Left ventricle myocardium inferior (tissue), 1 donor: ENCODE data around the gene MIER2. TPM values are rescaled to one million over a fixed set of nuclear protein-coding genes. Genes with fewer than 3 reads are reported as not detected.

Experiments used
- DNase-seq: peaks from one replicate; pipeline ENCODE4 v3.0.0-alpha.2; 2020
- H3K27ac ChIP-seq: fragments of 200-600 bp; replicated peaks from 2 replicates; pipeline ENCODE4 v1.8.0; 2021
- H3K27me3 ChIP-seq: fragments of 200-600 bp; 2 replicates; pipeline ENCODE4 v1.8.0; 2021; ENCODE audit warnings: low read depth
- H3K36me3 ChIP-seq: fragments of 200-600 bp; 2 replicates; pipeline ENCODE4 v1.8.0; 2021
- H3K4me1 ChIP-seq: fragments of 200-600 bp; 2 replicates; pipeline ENCODE4 v1.8.0; 2021
- H3K4me3 ChIP-seq: fragments of 200-600 bp; 2 replicates; pipeline ENCODE4 v1.8.0; 2021; ENCODE audit warnings: mild to moderate bottlenecking, moderate library complexity
- H3K9me3 ChIP-seq: fragments of 200-600 bp; replicated peaks from 2 replicates; pipeline ENCODE4 v1.8.0; 2021
- CTCF ChIP-seq: fragments of 200-600 bp; IDR thresholded peaks from 2 replicates; pipeline ENCODE4 v1.8.0; 2021; ENCODE audit warnings: antibody characterized with exemption, mild to moderate bottlenecking, borderline replicate concordance
- intact Hi-C: fragments of 100-400 bp; cut with micrococcal nuclease; formaldehyde crosslinking; loops from one replicate; pipeline ENCODE4 v1.11.0; 2022
- total RNA-seq: library from RNA; stranded (reverse); fragmentation: NEBNext Ultra II Directional; extraction: Animal tissue kit (Norgen Biotek cat#: 25700); gene quantifications from one replicate; pipeline ENCODE4 v1.2.1, GENCODE V29; 2021
- donor health status: DM: no; HTN: yes; CAD: no; lungs with severe emphysema.

The MIER2 gene
- total RNA-seq, 1 donor from 2014 or later: 15.9 TPM

GRCh38 chr19:313169-313987 lies 31.2 kb downstream of the MIER2 start:
- DNase-seq: no peak
- intact Hi-C loops: no loop called here

GRCh38 chr19:311813-312261 lies 32.8 kb downstream of the MIER2 start:
- TF ChIP-seq CTCF: no peak
- no peaks in the 10 kb centered on the region for H3K9me3 ChIP-seq
- H3K4me3 ChIP-seq: peak overlapping the region; percentile 65
- peak; percentile 39 for DNase-seq
- H3K27ac ChIP-seq: peak overlapping the region; percentile 89
- H3K36me3 ChIP-seq: peaks cover 77% of the 10 kb centered on the region
- no peaks in the 10 kb centered on the region for H3K27me3 ChIP-seq
- intact Hi-C loops: no loop called here
- H3K4me1 ChIP-seq: peaks cover 28% of the 10 kb centered on the region

More at GRCh38 chr19:313169-313987, 31.2 kb downstream of the MIER2 start:
- TF ChIP-seq CTCF: no peak
- Histone ChIP-seq H3K4me1 (peaks cover 21% of the 10 kb centered on the region), H3K9me3 (peaks cover 9% of the 10 kb centered on the region), H3K27ac (peak overlapping the region; percentile 69), H3K36me3 (peaks cover 72% of the 10 kb centered on the region), H3K4me3 (no peak overlapping the region), H3K27me3 (no peaks in the 10 kb centered on the region)

- DNase-seq: no peak
- Histone ChIP-seq H3K4me1 (peaks cover 34% of the 10 kb centered on the region), H3K36me3 (peaks cover 77% of the 10 kb centered on the region), H3K27me3 (no peaks in the 10 kb centered on the region), H3K27ac (peak overlapping the region; percentile 89), H3K4me3 (peak overlapping the region; percentile 65), H3K9me3 (no peaks in the 10 kb centered on the region)
- intact Hi-C loops: no loop called here
- no peak for TF ChIP-seq CTCF
These were observed 33.7 kb downstream of the MIER2 start for GRCh38 chr19:310781-311496.

GRCh38 chr19:310141-310651 lies 34.4 kb downstream of the MIER2 start:
- H3K4me1 ChIP-seq: peaks cover 31% of the 10 kb centered on the region
- H3K27ac ChIP-seq: peak overlapping the region; percentile 89
- H3K9me3 ChIP-seq: no peaks in the 10 kb centered on the region
- peak overlapping the region; percentile 65 for H3K4me3 ChIP-seq
- DNase-seq: no peak
- peaks cover 77% of the 10 kb centered on the region for H3K36me3 ChIP-seq
- no peaks in the 10 kb centered on the region for H3K27me3 ChIP-seq
- no peak for TF ChIP-seq CTCF
- intact Hi-C loops: no loop called here

- H3K4me1 ChIP-seq: peaks cover 28% of the 10 kb centered on the region
- intact Hi-C loops: no loop called here
- peak overlapping the region; percentile 61 for H3K4me3 ChIP-seq
- H3K9me3 ChIP-seq: no peaks in the 10 kb centered on the region
- peak overlapping the region; percentile 78 for H3K27ac ChIP-seq
- H3K36me3 ChIP-seq: peaks cover 75% of the 10 kb centered on the region
- no peak for TF ChIP-seq CTCF
- H3K27me3 ChIP-seq: no peaks in the 10 kb centered on the region
- DNase-seq: no peak
These were observed 35.4 kb downstream of the MIER2 start for GRCh38 chr19:309206-309565.
